Natural killer cell (primary cell): Measurements from ENCODE around the gene FGFRL1. TPM values are rescaled to one million over a fixed set of nuclear protein-coding genes. Genes with fewer than 3 reads are reported as not detected.

Experiments
- ATAC-seq, 3 donors: fragments of 150-1000 bp in 2 of 3; fragments of 200-7000 bp in 1 of 3; cut with Tn5 transposase; 1 replicate in 1 of 3; 2 replicates in 2 of 3; pipeline ENCODE4 v1.10.0; 2021; ENCODE audit warnings: mild to moderate bottlenecking in 2 of 3, moderate library complexity in 2 of 3
- DNase-seq, 2 donors: peaks; one replicate each; pipeline versions ENCODE4 v3.0.0 to v3.0.0-alpha.2; 2013 to 2021; ENCODE audit warnings: mixed read lengths in 1 of 2
- H3K27ac ChIP-seq: one replicate; pipeline ENCODE4 v1.5.1; 2013; ENCODE audit warnings: mild to moderate bottlenecking, low read length
- H3K27me3 ChIP-seq: one replicate; pipeline ENCODE4 v1.6.1; 2013; ENCODE audit warnings: low read length; ENCODE audit not compliant: control insufficient read depth, insufficient read depth
- H3K36me3 ChIP-seq: one replicate; pipeline ENCODE4 v1.6.1; 2013; ENCODE audit warnings: low read length; ENCODE audit not compliant: control insufficient read depth, insufficient read depth
- H3K4me1 ChIP-seq: one replicate; pipeline ENCODE4 v1.6.1; 2013; ENCODE audit warnings: low read length; ENCODE audit not compliant: control insufficient read depth, insufficient read depth
- H3K4me3 ChIP-seq: one replicate; pipeline ENCODE4 v1.5.1; 2013; ENCODE audit warnings: low read length
- H3K9me3 ChIP-seq: one replicate; pipeline ENCODE4 v1.6.1; 2013; ENCODE audit warnings: low read length; ENCODE audit not compliant: control insufficient read depth, insufficient read depth
- H3K27ac Mint-ChIP-seq, 2 donors: one replicate each; pipeline ENCODE4 v1.8.0; 2022; ENCODE audit warnings: mild to moderate bottlenecking in 2 of 2, mixed read lengths in 2 of 2, moderate library complexity in 1 of 2
- H3K27me3 Mint-ChIP-seq, 2 donors: one replicate each; pipeline ENCODE4 v1.8.0; 2022; ENCODE audit warnings: low read depth in 2 of 2, mixed read lengths in 2 of 2
- H3K36me3 Mint-ChIP-seq: one replicate; pipeline ENCODE4 v1.8.0; 2022; ENCODE audit warnings: mixed read lengths
- H3K4me1 Mint-ChIP-seq, 2 donors: one replicate each; pipeline ENCODE4 v1.8.0; 2022; ENCODE audit warnings: mixed read lengths in 2 of 2
- H3K4me3 Mint-ChIP-seq: one replicate; pipeline ENCODE4 v1.8.0; 2022; ENCODE audit warnings: mild to moderate bottlenecking, moderate library complexity, mixed read lengths
- H3K9me3 Mint-ChIP-seq, 2 donors: one replicate each; pipeline ENCODE4 v1.8.0; 2022; ENCODE audit warnings: mixed read lengths in 2 of 2
- WGBS: methylation state at CpG from one replicate; pipeline ENCODE4 v1.1.7; 2013; ENCODE audit warnings: missing lambda C conversion rate; ENCODE audit not compliant: insufficient coverage; 5-methylcytosine and 5-hydroxymethylcytosine counted together
- intact Hi-C: fragments of 100-400 bp; cut with micrococcal nuclease; formaldehyde crosslinking; loops from one replicate; pipeline ENCODE4 v1.14.2; 2022
- total RNA-seq, 4 donors: library from RNA; stranded (reverse); fragments of 120-200 nt in 1 of 4; gene quantifications; one replicate each; pipeline versions ENCODE4 v1.2.3 to v1.2.4, GENCODE V29; 2013 to 2022
- TF ChIP-seq, protein P1 (sequence below): fragments of 200-600 bp; IDR thresholded peaks from one replicate; pipeline ENCODE4 v1.8.0; 2022; ENCODE audit warnings: antibody characterized with exemption

Gene FGFRL1
- total RNA-seq, 3 donors from 2014 or later (not counting 1 experiment from before 2014, with no cell fraction given) = 28.0 to 39.8 (median 32.5) TPM

DNA sequence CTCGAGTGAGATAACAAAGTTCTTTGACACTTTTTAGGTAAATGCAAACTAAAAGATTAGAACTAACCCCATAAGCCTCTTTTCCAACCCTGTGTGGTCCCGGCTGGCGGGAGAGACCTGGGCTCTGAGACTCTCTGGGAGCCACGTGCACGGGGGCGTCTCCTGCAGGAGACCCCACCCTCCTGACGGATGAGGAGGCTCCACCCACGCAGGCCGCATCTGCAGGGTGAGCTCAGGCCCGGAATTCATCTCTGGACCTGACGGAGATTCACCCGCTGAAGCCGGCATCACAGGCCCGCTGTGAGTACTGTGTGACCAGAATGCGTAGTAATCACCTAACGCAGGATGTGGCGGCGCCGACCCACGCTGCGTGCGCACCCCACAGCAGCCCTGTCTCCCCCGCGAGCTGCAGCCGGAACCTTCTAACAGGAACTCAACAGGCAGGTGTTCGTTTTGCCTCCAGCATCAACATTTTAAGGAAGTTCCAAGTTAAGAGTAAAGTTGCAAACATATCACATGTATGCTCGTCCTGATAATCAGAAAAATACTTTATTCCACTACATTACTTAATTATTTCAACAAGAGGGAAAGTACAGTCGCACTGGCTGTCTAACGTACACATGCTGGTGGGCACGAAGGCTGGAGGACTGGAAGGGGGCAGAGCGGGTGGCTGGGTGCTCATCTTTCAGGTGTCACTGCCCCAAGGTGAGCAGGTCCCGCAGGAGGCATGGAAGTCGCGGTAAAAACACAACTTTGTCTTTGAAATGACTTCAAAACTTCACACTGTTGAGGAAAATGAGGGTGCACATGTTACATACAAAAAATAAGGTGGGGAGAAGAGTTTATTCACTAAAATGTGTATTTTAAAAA is 44.5 kb downstream of the FGFRL1 start:
- H3K4me1 Mint-ChIP-seq = peaks cover 8 to 9% of the 10 kb centered on the region in 2 donors
- TF ChIP-seq, protein P1, sequence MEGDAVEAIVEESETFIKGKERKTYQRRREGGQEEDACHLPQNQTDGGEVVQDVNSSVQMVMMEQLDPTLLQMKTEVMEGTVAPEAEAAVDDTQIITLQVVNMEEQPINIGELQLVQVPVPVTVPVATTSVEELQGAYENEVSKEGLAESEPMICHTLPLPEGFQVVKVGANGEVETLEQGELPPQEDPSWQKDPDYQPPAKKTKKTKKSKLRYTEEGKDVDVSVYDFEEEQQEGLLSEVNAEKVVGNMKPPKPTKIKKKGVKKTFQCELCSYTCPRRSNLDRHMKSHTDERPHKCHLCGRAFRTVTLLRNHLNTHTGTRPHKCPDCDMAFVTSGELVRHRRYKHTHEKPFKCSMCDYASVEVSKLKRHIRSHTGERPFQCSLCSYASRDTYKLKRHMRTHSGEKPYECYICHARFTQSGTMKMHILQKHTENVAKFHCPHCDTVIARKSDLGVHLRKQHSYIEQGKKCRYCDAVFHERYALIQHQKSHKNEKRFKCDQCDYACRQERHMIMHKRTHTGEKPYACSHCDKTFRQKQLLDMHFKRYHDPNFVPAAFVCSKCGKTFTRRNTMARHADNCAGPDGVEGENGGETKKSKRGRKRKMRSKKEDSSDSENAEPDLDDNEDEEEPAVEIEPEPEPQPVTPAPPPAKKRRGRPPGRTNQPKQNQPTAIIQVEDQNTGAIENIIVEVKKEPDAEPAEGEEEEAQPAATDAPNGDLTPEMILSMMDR = no peak
- H3K36me3 Mint-ChIP-seq = no peaks in the 10 kb centered on the region
- H3K27me3 Mint-ChIP-seq = no peaks in the 10 kb centered on the region
- peak overlapping the region; percentile 92 for H3K27ac ChIP-seq
- no peaks in the 10 kb centered on the region for H3K9me3 Mint-ChIP-seq
- DNase-seq = peak; percentile 86 to 94
- intact Hi-C loops = no loop called here
- 17% methylated on average over 34 of the region's 34 CpGs for WGBS
- H3K4me1 ChIP-seq = peaks cover 14% of the 10 kb centered on the region
- ATAC-seq = peak; percentile 96 to 97 (median 97)
- H3K4me3 Mint-ChIP-seq = peak overlapping the region; percentile 83
- peak overlapping the region; percentile 85 to 94 for H3K27ac Mint-ChIP-seq
- H3K9me3 ChIP-seq = no peaks in the 10 kb centered on the region
- peak overlapping the region; percentile 40 for H3K4me3 ChIP-seq
- no peaks in the 10 kb centered on the region for H3K27me3 ChIP-seq
- no peaks in the 10 kb centered on the region for H3K36me3 ChIP-seq

DNA sequence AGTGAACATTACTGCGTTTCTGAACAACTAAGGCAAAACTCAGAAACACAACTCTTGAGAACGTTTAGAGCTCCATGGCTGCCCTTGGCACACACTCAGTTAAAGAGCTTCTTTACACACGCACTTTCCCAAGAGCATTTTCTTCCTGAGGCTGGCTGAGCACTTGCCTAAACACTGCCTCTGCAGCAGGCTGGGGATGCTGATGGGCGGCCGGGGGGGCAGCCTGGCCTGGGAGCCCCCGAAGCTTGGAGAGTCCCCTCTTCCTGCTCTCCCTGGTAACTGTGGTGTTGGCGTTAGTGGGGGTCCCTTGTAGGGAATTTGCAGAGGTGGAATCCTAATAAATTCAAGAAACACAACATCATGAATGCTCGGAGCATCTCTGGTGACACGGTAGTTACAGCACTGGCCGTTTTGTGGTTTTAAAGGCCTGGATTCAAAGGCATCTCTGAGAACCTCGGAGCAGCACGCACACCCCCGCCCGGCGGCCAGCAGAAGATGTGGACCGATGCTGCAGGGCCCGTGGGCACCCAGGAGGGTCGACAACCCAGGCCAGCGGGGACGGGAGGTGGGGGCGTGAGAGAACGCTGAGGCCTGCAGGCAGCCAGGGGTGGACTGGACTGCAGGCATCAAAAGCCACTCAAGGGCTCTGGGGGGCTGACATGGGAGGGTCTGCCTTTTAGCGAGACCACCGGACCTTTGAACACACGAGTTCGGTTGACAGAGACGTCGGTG is 45.4 kb downstream of the FGFRL1 start:
- intact Hi-C loops = no loop called here

DNA sequence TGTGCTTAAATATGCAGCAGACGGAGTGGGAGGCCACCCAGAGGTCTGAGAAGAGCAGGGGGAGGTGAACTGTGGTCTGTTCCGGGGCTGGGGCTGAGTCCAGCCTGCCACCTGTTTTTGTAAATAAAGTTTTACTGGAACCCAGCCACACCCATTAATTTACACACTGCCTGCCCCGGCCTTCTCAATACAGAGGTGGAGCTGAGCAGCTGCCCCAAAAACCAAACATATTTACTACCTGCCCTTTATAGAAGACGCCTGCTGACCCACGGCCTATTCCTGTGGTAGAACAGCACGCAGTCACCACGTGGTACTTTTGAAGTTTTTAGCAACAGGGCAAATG is 45.9 kb downstream of the FGFRL1 start:
- WGBS = 89% methylated on average over 7 of the region's 7 CpGs
- TF ChIP-seq, protein P1 = no peak
- ATAC-seq = no peak
- Histone ChIP-seq H3K4me3 (no peak overlapping the region), H3K27ac (no peak overlapping the region), H3K4me1 (peaks cover 14% of the 10 kb centered on the region), H3K36me3 (no peaks in the 10 kb centered on the region), H3K27me3 (no peaks in the 10 kb centered on the region), H3K9me3 (no peaks in the 10 kb centered on the region)
- Mint-ChIP-seq H3K9me3 (no peaks in the 10 kb centered on the region), H3K27me3 (peaks cover 6 to 11% of the 10 kb centered on the region in 2 donors), H3K27ac (no peak overlapping the region), H3K4me3 (no peak overlapping the region), H3K36me3 (no peaks in the 10 kb centered on the region), H3K4me1 (peaks cover 8 to 9% of the 10 kb centered on the region in 2 donors)
- DNase-seq = no peak
- intact Hi-C loops = no loop called here

More for the DNA sequence above, 45.4 kb downstream of the FGFRL1 start:
- no peaks in the 10 kb centered on the region for H3K36me3 Mint-ChIP-seq
- WGBS = 93% methylated on average over 27 of the region's 28 CpGs
- H3K27me3 ChIP-seq = no peaks in the 10 kb centered on the region
- no peak overlapping the region for H3K27ac ChIP-seq
- peaks cover 14% of the 10 kb centered on the region for H3K4me1 ChIP-seq
- DNase-seq (peak in 1 of 2 donors; percentile 11), ATAC-seq (no peak)
- TF ChIP-seq, protein P1 = no peak
- H3K27ac Mint-ChIP-seq = peak overlapping the region; percentile 85 to 94
- H3K36me3 ChIP-seq = no peaks in the 10 kb centered on the region
- H3K4me3 Mint-ChIP-seq = peak overlapping the region; percentile 83
- H3K27me3 Mint-ChIP-seq = peaks cover 2 to 6% of the 10 kb centered on the region in 2 donors
- no peak overlapping the region for H3K4me3 ChIP-seq
- H3K9me3 Mint-ChIP-seq = no peaks in the 10 kb centered on the region
- H3K9me3 ChIP-seq = no peaks in the 10 kb centered on the region
- H3K4me1 Mint-ChIP-seq = peaks cover 8 to 9% of the 10 kb centered on the region in 2 donors
